ENCODE results near the gene CNDP1.

CNDP1 gene

DNA sequence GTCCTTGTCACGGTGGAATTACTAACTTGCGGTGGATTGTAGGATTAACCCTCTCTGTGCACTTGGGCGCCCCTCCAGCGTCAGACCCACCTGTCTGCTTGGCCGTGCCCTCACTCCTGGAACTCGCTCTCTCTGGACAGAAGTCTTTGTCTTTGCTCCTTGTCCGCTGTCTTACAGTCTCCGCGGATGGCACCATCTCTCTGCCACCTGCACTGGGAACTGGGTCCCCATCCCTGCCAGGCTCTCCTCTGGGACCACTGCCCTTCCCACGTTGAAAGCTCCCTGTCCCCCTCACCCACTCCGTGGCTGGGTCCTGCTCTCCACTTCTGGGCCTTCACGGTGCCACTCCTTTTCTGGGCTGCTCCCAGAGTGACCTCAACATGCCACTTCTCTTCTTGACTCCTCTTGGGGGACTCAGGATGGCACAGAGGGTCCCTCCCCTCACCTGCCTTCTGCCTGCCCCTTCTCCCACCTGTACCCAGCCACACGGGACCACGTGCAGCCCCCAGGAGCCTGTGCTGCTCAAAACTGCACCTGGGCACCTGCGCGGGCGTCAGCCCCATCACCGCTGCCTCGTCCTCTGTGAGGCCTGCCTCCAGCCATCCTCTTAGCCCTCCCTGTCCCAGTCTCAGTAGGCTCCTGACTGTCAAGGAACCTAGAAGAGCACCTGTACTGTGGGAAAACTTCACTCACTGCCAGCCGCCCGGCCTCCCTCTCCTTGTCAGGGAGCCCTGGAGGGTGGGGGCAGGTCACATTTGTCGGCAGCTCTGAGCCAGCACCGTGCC, 27.0 kb upstream of the CNDP1 start:
- no peak for DNase-seq

- no peak for DNase-seq
Observed at GRCh38 chr18:74507927-74508326, 26.4 kb upstream of the CNDP1 start.

GRCh38 chr18:74508366-74508765, 25.9 kb upstream of the CNDP1 start:
- no peak for DNase-seq

GRCh38 chr18:74508821-74509225, 25.5 kb upstream of the CNDP1 start:
- DNase-seq, result no peak

GRCh38 chr18:74509856-74510769, 24.2 kb upstream of the CNDP1 start:
- DNase-seq, result no peak

- DNase-seq, result no peak
Observed at GRCh38 chr18:74510770-74511095, 23.6 kb upstream of the CNDP1 start.

- DNase-seq, result no peak
Observed at GRCh38 chr18:74511823-74512222, 22.5 kb upstream of the CNDP1 start.

- no peak for DNase-seq
Observed at GRCh38 chr18:74512321-74513053, 21.8 kb upstream of the CNDP1 start.

DNA sequence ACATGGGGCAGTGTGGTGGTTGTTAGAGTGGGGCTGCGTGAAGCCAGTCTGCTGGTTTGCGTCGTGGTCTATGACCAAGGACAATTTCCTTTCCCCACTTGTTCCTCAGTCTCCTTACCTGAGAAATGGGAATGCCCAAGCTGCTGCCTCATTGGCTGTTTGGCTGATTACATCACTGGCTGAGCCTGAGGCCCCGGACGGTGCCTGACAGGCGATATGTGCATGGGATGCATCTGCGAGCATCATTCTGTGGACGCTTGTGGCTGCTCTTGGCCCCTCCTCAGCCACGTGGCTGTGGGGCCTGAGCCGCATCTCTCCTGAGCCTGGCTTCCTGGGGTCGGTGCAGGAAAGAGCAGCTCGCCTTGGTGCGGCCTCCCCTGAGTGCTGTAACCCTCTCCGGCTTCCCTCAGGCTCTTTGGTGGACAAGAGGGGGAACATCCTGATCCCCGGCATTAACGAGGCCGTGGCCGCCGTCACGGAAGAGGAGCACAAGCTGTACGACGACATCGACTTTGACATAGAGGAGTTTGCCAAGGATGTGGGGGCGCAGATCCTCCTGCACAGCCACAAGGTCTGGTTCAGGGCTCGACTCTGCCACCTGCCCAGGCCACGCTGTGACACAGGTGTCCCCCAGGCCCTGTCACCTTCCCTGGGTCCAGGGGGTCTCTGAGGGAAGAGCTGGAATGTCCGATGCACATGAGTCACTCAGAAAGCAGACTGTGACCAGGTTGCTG, 21.0 kb upstream of the CNDP1 start:
- DNase-seq, result no peak

GRCh38 chr18:74513883-74514205, 20.5 kb upstream of the CNDP1 start:
- no peak for DNase-seq

- no peak for DNase-seq
Observed at GRCh38 chr18:74514860-74515495, 19.3 kb upstream of the CNDP1 start.

DNA sequence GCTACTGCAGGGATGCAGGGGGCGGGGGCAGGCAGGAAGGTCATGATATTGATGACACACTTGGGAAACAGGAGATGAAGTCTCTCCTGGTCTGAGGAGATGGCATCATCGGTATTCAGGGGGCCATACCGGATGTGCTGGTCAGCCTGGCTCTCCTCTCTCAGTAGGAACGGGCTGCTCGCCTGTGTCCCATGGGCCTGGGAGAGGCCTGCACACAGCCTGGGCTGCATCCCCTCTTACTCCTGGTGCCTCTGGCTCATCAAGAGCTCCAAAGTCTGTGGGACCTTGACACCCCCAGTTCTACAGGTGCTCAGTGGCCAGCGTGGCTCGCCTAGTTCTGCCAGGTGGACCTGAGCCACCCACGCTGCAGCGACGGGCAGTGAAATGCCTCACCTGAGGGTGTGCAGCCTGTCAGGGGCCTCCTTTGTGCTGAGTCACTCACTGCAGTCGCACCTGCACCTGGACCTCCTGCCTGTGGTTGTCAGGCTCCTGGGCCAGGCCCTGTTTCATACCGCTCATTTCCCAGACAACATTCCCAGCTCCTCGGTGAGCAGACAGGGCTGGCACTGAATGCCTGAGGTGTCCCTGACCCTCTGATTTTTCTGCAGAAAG, 18.6 kb upstream of the CNDP1 start:
- DNase-seq, result no peak

GRCh38 chr18:74516271-74517235, 17.7 kb upstream of the CNDP1 start:
- DNase-seq, result no peak

DNA sequence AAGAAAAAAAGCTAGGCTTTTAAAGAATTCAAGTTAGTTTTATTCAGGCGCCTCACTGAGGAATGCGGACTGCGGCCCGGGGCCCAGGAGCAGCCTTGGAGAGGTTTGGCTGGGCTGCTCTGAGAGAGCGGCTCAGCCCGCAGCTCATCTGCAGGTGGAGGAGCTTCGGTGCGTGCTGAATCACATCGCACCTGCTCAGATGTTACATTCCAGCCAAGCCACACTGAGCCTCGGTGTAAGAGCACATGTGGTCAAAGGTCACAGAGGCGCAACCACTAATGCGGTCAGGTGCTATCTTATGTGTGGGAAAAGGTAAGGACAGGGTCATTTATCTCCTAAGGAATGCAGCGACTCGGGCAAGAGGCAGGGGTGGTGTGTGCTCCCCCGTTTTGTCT, 17.1 kb upstream of the CNDP1 start:
- DNase-seq, result no peak

GRCh38 chr18:74518456-74519295, 15.6 kb upstream of the CNDP1 start:
- no peak for DNase-seq

GRCh38 chr18:74519320-74520095, 14.8 kb upstream of the CNDP1 start:
- DNase-seq, result no peak

DNA sequence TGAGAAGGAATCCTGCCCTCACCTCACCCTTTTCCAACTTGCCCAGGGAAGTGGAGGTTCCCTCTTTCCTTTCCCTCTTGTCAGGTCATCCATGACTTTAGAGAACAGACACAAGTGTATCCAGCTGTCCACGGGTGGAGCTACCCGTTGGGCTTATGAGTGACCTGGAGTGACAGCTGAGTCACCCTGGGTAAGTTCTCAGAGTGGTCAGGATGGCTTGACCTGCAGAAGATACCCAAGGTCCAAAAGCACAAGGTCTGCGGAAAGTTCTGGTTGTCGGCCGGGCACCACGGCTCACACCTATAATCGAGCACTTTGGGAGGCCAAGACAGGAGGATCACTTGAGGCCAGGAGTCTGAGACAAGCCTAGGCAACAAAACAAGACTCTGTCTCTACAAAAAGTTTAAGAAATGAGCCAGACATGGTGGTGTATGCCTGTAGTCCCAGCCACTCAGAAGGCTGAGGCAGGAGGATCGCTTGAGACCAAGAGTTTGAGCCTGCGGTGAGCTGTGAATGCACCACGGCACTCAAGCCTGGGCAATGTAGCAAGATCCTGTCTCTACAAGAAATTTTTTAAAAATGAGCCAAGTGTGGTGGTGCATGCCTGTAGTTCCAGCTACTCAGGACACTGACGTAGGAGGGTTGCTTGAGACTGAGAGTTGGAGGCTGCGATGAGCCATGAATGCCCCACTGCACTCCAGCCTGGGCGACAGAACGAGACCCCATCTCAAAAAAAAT, 14.0 kb upstream of the CNDP1 start:
- DNase-seq, result no peak

DNA sequence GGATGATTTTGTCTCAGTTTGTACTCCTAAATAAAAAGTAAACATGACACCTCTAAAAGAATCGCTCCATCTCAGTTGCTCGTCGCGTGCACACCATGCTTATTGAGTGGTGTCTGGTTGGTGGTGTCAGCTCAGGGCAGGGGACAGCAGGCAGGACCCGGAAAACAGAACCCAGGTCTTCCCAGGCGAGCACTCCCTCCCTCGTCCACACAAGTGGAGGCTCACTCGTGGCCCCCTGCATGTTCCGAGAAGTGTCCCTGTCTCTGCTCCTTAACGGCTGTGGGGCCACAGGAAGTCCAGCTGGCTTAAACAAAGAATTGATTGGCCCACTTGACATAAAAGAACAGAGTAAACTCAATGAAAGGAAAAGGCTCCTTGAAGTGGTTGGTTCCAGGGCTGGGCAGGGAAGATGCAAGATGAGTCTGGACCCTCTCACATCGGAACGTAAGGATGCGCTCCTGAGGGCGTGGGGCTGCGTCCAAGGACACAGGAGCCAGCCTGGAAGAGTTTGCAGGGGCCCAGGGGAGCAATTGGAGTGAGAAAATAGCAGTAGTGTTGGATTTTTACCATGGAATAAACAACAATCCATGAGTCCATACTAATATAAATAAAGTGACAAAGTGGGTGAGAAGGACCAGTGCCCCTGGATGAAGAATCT, 13.1 kb upstream of the CNDP1 start:
- no peak for DNase-seq
